ENCODE measurements around the gene ADCY7.

ADCY7 gene

GRCh38 chr16:50269061-50269705 is 2.8 kb downstream of the ADCY7 start:
- no peak for DNase-seq

GRCh38 chr16:50269769-50270509 is 3.6 kb downstream of the ADCY7 start:
- DNase-seq = no peak

- peak; percentile 31 to 50 for DNase-seq
Measured at GRCh38 chr16:50270510-50271147, 4.3 kb downstream of the ADCY7 start.

GRCh38 chr16:50271148-50272041 is 5.0 kb downstream of the ADCY7 start:
- DNase-seq = no peak

- DNase-seq = peak; percentile 55 to 66
Measured at GRCh38 chr16:50272111-50272571, 5.8 kb downstream of the ADCY7 start.

- no peak for DNase-seq
Measured at GRCh38 chr16:50272687-50273381, 6.5 kb downstream of the ADCY7 start.

GRCh38 chr16:50273382-50273690 is 7.0 kb downstream of the ADCY7 start:
- no peak for DNase-seq

- peak; percentile 81 to 86 for DNase-seq
Measured at GRCh38 chr16:50273888-50274325, 7.6 kb downstream of the ADCY7 start.

- DNase-seq = peak; percentile 60 to 80
Measured at GRCh38 chr16:50274326-50275097, 8.2 kb downstream of the ADCY7 start.

- DNase-seq = no peak
Measured at GRCh38 chr16:50275098-50275415, 8.7 kb downstream of the ADCY7 start.

- peak; percentile 8 to 29 for DNase-seq
Measured at GRCh38 chr16:50275428-50276325, 9.3 kb downstream of the ADCY7 start.

- no peak for DNase-seq
Measured at GRCh38 chr16:50276326-50276640, 9.9 kb downstream of the ADCY7 start.

- peak; percentile 60 to 77 for DNase-seq
Measured at GRCh38 chr16:50276801-50277555, 10.6 kb downstream of the ADCY7 start.

- DNase-seq = no peak
Measured at GRCh38 chr16:50278251-50278650, 11.9 kb downstream of the ADCY7 start.

GRCh38 chr16:50279504-50279865 is 13.1 kb downstream of the ADCY7 start:
- DNase-seq = no peak

GRCh38 chr16:50280932-50281331 is 14.6 kb downstream of the ADCY7 start:
- no peak for DNase-seq

GRCh38 chr16:50281391-50282009 is 15.1 kb downstream of the ADCY7 start:
- DNase-seq = no peak

GRCh38 chr16:50282010-50282538 is 15.7 kb downstream of the ADCY7 start:
- peak; percentile 97 for DNase-seq
